WERI-Rb-1 (cell line): Measurements from ENCODE around the gene COL6A2.

Source experiments
- DNase-seq: peaks from one replicate; pipeline ENCODE4 v3.0.0-alpha.2; 2020
- H3K27ac ChIP-seq: fragments of 250-450 bp; sonication (Bioruptor Pico); 2 replicates; pipeline ENCODE4 v1.5.1; 2020; ENCODE audit warnings: mild to moderate bottlenecking, moderate library complexity
- H3K27me3 ChIP-seq: fragments of 250-450 bp; sonication (Bioruptor Pico); 2 replicates; pipeline ENCODE4 v1.5.1; 2021; ENCODE audit warnings: mild to moderate bottlenecking, low read depth, moderate library complexity; ENCODE audit not compliant: insufficient read depth, severe bottlenecking
- H3K36me3 ChIP-seq: fragments of 250-450 bp; sonication (Bioruptor Pico); 2 replicates; pipeline ENCODE4 v1.5.1; 2020; ENCODE audit warnings: mild to moderate bottlenecking, moderate library complexity
- H3K4me3 ChIP-seq: 2 replicates; pipeline ENCODE4 v1.5.1; 2011; ENCODE audit warnings: low read depth, mild to moderate bottlenecking, control low read depth, low read length
- H3K9me3 ChIP-seq: fragments of 250-450 bp; sonication (Bioruptor Pico); 2 replicates; pipeline ENCODE4 v1.5.1; 2021; ENCODE audit warnings: mild to moderate bottlenecking, moderate library complexity; ENCODE audit not compliant: severe bottlenecking
- CTCF ChIP-seq: IDR thresholded peaks from 2 replicates; pipeline ENCODE4 v1.5.1; 2011; ENCODE audit warnings: low read depth, mild to moderate bottlenecking, control low read depth, inconsistent platforms, low read length

Gene COL6A2

GRCh38 chr21:46142582-46143473, 44.9 kb downstream of the COL6A2 start:
- Histone ChIP-seq H3K4me3 (no peak overlapping the region), H3K36me3 (no peaks in the 10 kb centered on the region), H3K27me3 (no peaks in the 10 kb centered on the region), H3K27ac (no peak overlapping the region; the same call in 1 of the 2 replicates), H3K9me3 (no peaks in the 10 kb centered on the region)
- DNase-seq = no peak
- no peak for TF ChIP-seq CTCF

GRCh38 chr21:46144464-46145070, 46.7 kb downstream of the COL6A2 start:
- Histone ChIP-seq H3K27ac (peak overlapping the region; percentile 59), H3K36me3 (no peaks in the 10 kb centered on the region), H3K4me3 (no peak overlapping the region), H3K27me3 (no peaks in the 10 kb centered on the region), H3K9me3 (no peaks in the 10 kb centered on the region)
- TF ChIP-seq CTCF = no peak
- DNase-seq = no peak

- Histone ChIP-seq H3K36me3 (no peaks in the 10 kb centered on the region), H3K9me3 (no peaks in the 10 kb centered on the region), H3K4me3 (no peak overlapping the region), H3K27me3 (no peaks in the 10 kb centered on the region), H3K27ac (peak overlapping the region; percentile 59)
- DNase-seq = no peak
- TF ChIP-seq CTCF = no peak
Observed at GRCh38 chr21:46145159-46145839, 47.4 kb downstream of the COL6A2 start.

- no peak for DNase-seq
- Histone ChIP-seq H3K27me3 (no peaks in the 10 kb centered on the region), H3K27ac (no peak overlapping the region), H3K9me3 (no peaks in the 10 kb centered on the region), H3K4me3 (no peak overlapping the region), H3K36me3 (no peaks in the 10 kb centered on the region)
- no peak for TF ChIP-seq CTCF
Observed at GRCh38 chr21:46145840-46146691, 48.2 kb downstream of the COL6A2 start.

- Histone ChIP-seq H3K4me3 (no peak overlapping the region), H3K27me3 (no peaks in the 10 kb centered on the region), H3K27ac (no peak overlapping the region), H3K9me3 (no peaks in the 10 kb centered on the region), H3K36me3 (no peaks in the 10 kb centered on the region)
- DNase-seq = no peak
- no peak for TF ChIP-seq CTCF
Observed at GRCh38 chr21:46146856-46147255, 48.9 kb downstream of the COL6A2 start.
